GM19240 (cell line): ENCODE data around the gene BICD2.
"Not testable (repeated sequence)": the region's sequence is repeated elsewhere in the genome, so short reads cannot be mapped to it uniquely, and the experiment has no call there.

ENCODE experiments used
- DNase-seq: peaks from one replicate; pipeline ENCODE4 v3.0.0; 2011; ENCODE audit warnings: low spot score; ENCODE audit not compliant: insufficient read length

BICD2 gene

GRCh38 chr9:92770360-92770995 is 5.8 kb upstream of the BICD2 start:
- no peak for DNase-seq

- DNase-seq = no peak
Observed at GRCh38 chr9:92769990-92770359, 5.3 kb upstream of the BICD2 start.

GRCh38 chr9:92769286-92769685 is 4.7 kb upstream of the BICD2 start:
- no peak for DNase-seq

- not testable (repeated sequence) for DNase-seq
Observed at GRCh38 chr9:92768816-92769215, 4.2 kb upstream of the BICD2 start.

GRCh38 chr9:92767066-92768054 is 2.7 kb upstream of the BICD2 start:
- no peak for DNase-seq

- DNase-seq = peak; percentile 98
Observed at GRCh38 chr9:92764988-92765936, 629 bp upstream of the BICD2 start.

- peak; percentile 34 for DNase-seq
Observed at GRCh38 chr9:92763721-92764380, 782 bp downstream of the BICD2 start.

GRCh38 chr9:92762781-92763708 is 1.6 kb downstream of the BICD2 start:
- DNase-seq = no peak

GRCh38 chr9:92762196-92762595 is 2.4 kb downstream of the BICD2 start:
- no peak for DNase-seq

GRCh38 chr9:92761686-92762085 is 2.9 kb downstream of the BICD2 start:
- DNase-seq = no peak

- no peak for DNase-seq
Observed at GRCh38 chr9:92760494-92760893, 4.1 kb downstream of the BICD2 start.

GRCh38 chr9:92760070-92760469 is 4.6 kb downstream of the BICD2 start:
- DNase-seq = no peak

GRCh38 chr9:92759446-92759845 is 5.2 kb downstream of the BICD2 start:
- DNase-seq = no peak

GRCh38 chr9:92756792-92757191 is 7.8 kb downstream of the BICD2 start:
- no peak for DNase-seq

GRCh38 chr9:92754091-92754745 is 10.4 kb downstream of the BICD2 start:
- no peak for DNase-seq

- no peak for DNase-seq
Observed at GRCh38 chr9:92752812-92753404, 11.7 kb downstream of the BICD2 start.

- DNase-seq = no peak
Observed at GRCh38 chr9:92749934-92750315, 14.7 kb downstream of the BICD2 start.

- DNase-seq = no peak
Observed at GRCh38 chr9:92749071-92749933, 15.3 kb downstream of the BICD2 start.
